GM12864 (cell line): ENCODE data around the gene CLCN1.

Source experiments
- DNase-seq: peaks from one replicate; pipeline ENCODE4 v3.0.0-alpha.2; 2011; ENCODE audit warnings: low read depth
- H3K4me3 ChIP-seq: 2 replicates; pipeline ENCODE4 v1.5.1; 2011; ENCODE audit warnings: mild to moderate bottlenecking, low read depth, low read length, control low read depth
- CTCF ChIP-seq: IDR thresholded peaks from 2 replicates; pipeline ENCODE4 v1.5.1; 2011; ENCODE audit warnings: low read depth, mild to moderate bottlenecking, moderate library complexity, low read length, control low read depth, inconsistent platforms; ENCODE audit errors: missing control alignments

Gene CLCN1

GRCh38 chr7:143320620-143321019, 4.7 kb downstream of the CLCN1 start:
- DNase-seq = no peak
- H3K4me3 ChIP-seq = no peak overlapping the region

GRCh38 chr7:143321242-143321641, 5.3 kb downstream of the CLCN1 start:
- DNase-seq = no peak
- no peak for TF ChIP-seq CTCF
- no peak overlapping the region for H3K4me3 ChIP-seq

More at GRCh38 chr7:143320620-143321019, 4.7 kb downstream of the CLCN1 start:
- no peak for TF ChIP-seq CTCF

- no peak overlapping the region for H3K4me3 ChIP-seq
- no peak for DNase-seq
- TF ChIP-seq CTCF = no peak
These were observed 5.8 kb downstream of the CLCN1 start for GRCh38 chr7:143321734-143322133.

- DNase-seq = no peak
- no peak overlapping the region for H3K4me3 ChIP-seq
- no peak for TF ChIP-seq CTCF
These were observed 7.1 kb downstream of the CLCN1 start for GRCh38 chr7:143322760-143323633.

GRCh38 chr7:143323653-143324052, 7.7 kb downstream of the CLCN1 start:
- no peak for TF ChIP-seq CTCF
- no peak for DNase-seq
- H3K4me3 ChIP-seq = no peak overlapping the region

- peak; percentile 7 for DNase-seq
- no peak overlapping the region for H3K4me3 ChIP-seq
- TF ChIP-seq CTCF = no peak
These were observed 9.3 kb downstream of the CLCN1 start for GRCh38 chr7:143325240-143325639.

GRCh38 chr7:143327903-143328302, 12.0 kb downstream of the CLCN1 start:
- no peak overlapping the region for H3K4me3 ChIP-seq
- no peak for TF ChIP-seq CTCF
- peak; percentile 34 for DNase-seq
